IPS DF 6.9 (cell line): ENCODE data around the gene TP53TG5.

Experiments used
- DNase-seq: peaks from one replicate; pipeline ENCODE4 v3.0.0-alpha.2; 2013; ENCODE audit warnings: low read depth, low spot score
- H3K27ac ChIP-seq: one replicate; pipeline ENCODE4 v1.5.1; 2013; ENCODE audit warnings: low read length, control low read depth
- H3K27me3 ChIP-seq: 2 replicates; pipeline ENCODE4 v1.6.1; 2013; ENCODE audit warnings: mild to moderate bottlenecking, low read length; ENCODE audit not compliant: control insufficient read depth, insufficient read depth
- H3K36me3 ChIP-seq: 2 replicates; pipeline ENCODE4 v1.6.1; 2013; ENCODE audit warnings: low read length; ENCODE audit not compliant: control insufficient read depth, insufficient read depth
- H3K4me1 ChIP-seq: 2 replicates; pipeline ENCODE4 v1.6.1; 2013; ENCODE audit warnings: low read length; ENCODE audit not compliant: control insufficient read depth, insufficient read depth
- H3K4me3 ChIP-seq: 2 replicates; pipeline ENCODE4 v1.5.1; 2013; ENCODE audit warnings: mild to moderate bottlenecking, low read length
- H3K9me3 ChIP-seq: 2 replicates; pipeline ENCODE4 v1.6.1; 2013; ENCODE audit warnings: low read length, inconsistent platforms; ENCODE audit not compliant: control insufficient read depth, insufficient read depth
- WGBS: extraction: QIAGEN DNeasy Blood & Tissue Kit; methylation state at CpG from one replicate; pipeline ENCODE4 v1.1.7; 2013; ENCODE audit warnings: mixed read lengths, missing lambda C conversion rate; ENCODE audit not compliant: insufficient read length, insufficient coverage; 5-methylcytosine and 5-hydroxymethylcytosine counted together

The TP53TG5 gene

DNA sequence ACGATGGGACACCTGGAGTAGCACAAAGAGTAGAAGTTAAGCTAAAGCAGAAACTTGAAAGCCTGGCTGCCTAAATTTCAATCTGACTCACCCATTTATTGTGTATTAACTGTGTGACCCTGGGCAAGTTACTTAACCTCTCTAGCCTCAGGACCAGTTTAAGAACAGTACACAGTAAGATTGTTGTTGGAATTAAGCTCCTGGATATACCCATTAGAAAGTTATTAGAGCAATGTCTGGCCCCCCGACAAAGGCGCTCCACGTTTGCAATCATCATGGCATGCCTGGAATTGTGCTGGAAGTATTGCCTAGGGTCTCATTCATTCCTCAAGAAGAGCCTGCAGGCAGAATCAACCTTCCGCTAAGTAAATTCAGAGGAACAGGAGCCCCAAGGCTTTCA, 31.3 kb downstream of the TP53TG5 start:
- no peaks in the 10 kb centered on the region for H3K36me3 ChIP-seq
- no peak for DNase-seq
- no CpG with 5 or more reads among the region's 5 CpGs for WGBS
- no peak overlapping the region for H3K4me3 ChIP-seq
- H3K9me3 ChIP-seq, result no peaks in the 10 kb centered on the region
- no peak overlapping the region for H3K27ac ChIP-seq
- no peaks in the 10 kb centered on the region for H3K27me3 ChIP-seq
- H3K4me1 ChIP-seq, result peaks cover 20% of the 10 kb centered on the region

DNA sequence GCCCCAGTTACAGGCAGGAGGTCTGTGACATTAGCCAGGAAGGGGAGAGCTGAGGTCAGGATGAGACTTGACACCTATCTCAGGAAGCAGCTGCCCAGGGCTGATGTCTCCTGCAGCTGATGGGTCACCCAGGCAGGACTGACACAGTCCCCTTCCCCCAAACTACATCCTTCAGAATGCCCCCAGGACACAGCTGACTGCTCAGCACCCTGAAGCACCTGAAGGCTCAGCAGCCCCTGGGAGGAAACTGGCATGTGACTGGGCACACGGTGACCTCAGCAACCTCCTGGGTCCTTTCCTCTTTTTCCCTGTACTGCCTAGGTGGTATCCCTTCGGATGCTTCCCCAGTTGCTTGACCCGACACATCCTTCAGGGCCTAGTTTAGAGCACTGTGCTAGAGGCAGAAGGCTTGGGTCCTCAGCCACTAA, 31.8 kb downstream of the TP53TG5 start:
- Histone ChIP-seq H3K27ac (no peak overlapping the region), H3K4me1 (peaks cover 23% of the 10 kb centered on the region), H3K36me3 (no peaks in the 10 kb centered on the region), H3K27me3 (no peaks in the 10 kb centered on the region), H3K4me3 (no peak overlapping the region), H3K9me3 (no peaks in the 10 kb centered on the region)
- DNase-seq, result no peak
- no CpG with 5 or more reads among the region's 3 CpGs for WGBS

DNA sequence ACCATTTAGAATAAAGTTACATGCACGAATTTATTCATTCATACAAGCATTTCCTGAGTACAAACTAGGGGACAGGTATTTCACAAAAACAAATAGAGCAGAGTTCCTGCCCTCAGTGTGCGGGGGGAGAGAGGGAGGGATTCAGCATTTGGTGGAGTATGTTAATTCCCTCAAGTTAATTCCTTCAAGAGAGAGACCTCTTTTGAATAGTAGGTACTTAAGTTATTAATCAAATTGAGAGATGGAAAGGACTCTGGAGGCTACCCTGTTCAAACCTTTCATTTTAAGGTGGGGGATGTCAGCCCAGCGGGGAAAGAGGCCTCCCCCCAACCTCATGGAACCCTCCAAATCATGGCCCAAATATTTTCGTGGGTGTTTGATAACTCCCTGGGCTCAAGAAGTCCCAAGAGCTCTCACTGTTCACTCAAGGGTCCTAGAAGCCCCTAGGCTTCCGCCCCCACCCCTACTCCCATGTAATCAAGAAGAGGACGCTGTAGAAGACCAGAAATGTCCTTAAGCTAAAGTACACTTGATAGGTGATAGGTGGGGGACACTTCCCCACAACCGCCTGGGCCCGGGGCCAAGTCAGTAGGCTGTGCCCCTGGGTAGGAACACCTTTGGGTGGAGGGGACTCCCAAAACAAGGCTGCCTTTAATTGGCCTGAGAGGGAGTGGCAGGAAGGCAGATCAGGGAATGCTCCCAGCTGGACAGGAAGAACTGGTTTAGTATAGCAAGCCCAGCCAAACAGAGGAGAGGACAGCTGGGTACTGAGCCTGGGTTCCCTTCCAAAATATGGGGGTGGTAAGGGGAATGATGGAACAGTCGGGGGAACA, 32.8 kb downstream of the TP53TG5 start:
- Histone ChIP-seq H3K9me3 (no peaks in the 10 kb centered on the region), H3K36me3 (no peaks in the 10 kb centered on the region), H3K4me3 (no peak overlapping the region), H3K27me3 (no peaks in the 10 kb centered on the region), H3K4me1 (peaks cover 25% of the 10 kb centered on the region), H3K27ac (no peak overlapping the region)
- no CpG with 5 or more reads among the region's 9 CpGs for WGBS
- no peak for DNase-seq

- H3K36me3 ChIP-seq, result no peaks in the 10 kb centered on the region
- H3K4me3 ChIP-seq, result no peak overlapping the region
- DNase-seq, result no peak
- no peak overlapping the region for H3K27ac ChIP-seq
- H3K27me3 ChIP-seq, result no peaks in the 10 kb centered on the region
- no peaks in the 10 kb centered on the region for H3K9me3 ChIP-seq
- WGBS, result no CpG with 5 or more reads among the region's 9 CpGs
- peaks cover 26% of the 10 kb centered on the region for H3K4me1 ChIP-seq
Measured at GRCh38 chr20:45344168-45344860, 33.8 kb downstream of the TP53TG5 start.

- Histone ChIP-seq H3K36me3 (no peaks in the 10 kb centered on the region), H3K27ac (no peak overlapping the region), H3K4me1 (peaks cover 26% of the 10 kb centered on the region), H3K4me3 (no peak overlapping the region), H3K9me3 (no peaks in the 10 kb centered on the region), H3K27me3 (no peaks in the 10 kb centered on the region)
- DNase-seq, result no peak
- no CpG with 5 or more reads among the region's 6 CpGs for WGBS
Measured at GRCh38 chr20:45343532-45344167, 34.5 kb downstream of the TP53TG5 start.

DNA sequence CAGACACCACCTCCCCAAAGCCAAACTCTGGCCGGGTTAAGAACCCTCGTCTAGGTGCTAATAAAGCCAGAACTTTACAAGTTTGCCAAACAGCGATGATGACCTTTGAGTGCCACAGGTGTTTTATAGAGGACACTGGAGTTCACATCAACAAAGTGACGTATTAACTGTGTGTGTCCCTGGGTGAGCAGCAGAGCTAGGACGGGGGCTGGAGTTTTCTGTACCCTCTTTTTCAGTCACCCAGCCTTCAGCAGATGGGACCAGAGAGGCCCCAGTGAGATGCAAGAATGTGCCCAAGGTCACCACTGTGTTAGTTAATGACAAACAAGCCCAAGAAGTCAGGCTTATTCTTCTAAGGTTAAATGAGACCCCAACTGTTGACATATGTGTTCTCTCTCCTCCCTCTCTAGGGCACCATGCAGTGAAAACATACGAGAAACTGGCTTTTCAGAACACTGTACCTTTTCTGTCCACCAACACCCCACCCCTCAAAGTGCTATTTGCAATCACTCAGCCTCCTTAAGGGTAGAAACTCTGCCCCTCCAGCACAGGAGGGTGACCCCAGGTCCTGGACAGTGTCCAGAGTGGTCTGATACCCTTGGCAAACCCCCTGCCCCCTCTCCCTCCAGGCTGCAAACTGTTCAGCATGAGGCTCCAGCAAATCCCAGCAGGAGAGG, 35.1 kb downstream of the TP53TG5 start:
- no peak overlapping the region for H3K27ac ChIP-seq
- H3K4me1 ChIP-seq, result peaks cover 26% of the 10 kb centered on the region

DNA sequence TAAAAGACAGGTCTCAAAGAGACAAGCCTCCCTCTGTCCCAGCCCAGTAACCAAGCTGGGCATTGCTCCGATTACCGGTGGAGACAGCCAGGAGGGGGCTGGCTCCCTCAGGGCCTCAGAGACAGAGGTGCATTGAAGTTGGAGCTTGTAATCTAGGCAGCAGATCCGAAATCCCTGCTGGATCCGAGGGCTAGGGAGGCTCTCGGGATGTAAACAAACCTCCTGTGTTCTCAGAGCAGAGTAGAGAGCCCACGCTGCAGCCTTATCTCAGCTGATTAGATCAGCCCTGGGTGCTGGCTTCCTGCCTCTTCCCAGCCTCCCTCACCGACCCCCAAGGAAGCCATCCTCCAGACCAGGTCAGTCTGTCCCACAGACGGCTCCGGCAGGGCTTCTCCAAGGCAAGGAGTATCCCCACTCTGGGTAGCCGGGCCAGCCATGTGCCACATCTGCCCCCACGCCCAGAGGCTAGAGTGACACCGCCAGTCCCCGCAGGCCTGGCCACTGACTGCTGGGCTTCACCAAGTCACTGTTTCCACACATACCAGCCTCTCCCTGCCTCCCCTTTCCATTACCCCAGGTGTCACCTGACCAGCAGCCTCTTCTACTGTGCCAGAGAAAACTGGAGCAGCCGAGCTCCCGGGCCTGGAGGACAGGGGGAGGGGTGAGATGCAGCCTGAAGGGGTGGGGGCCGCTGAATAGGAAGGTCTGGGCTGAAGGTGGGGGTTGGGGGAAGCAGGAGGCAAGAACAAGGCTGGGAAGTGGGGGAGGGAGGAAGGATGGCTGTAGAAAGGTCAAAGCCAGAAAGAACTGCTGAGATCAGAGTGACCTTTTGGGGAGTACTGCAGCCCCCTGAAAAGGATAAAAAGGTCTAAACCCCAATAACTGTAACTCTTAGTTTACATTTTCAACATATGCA, 35.9 kb downstream of the TP53TG5 start:
- H3K9me3 ChIP-seq, result no peaks in the 10 kb centered on the region
- peak overlapping the region; percentile 45 for H3K27ac ChIP-seq
- H3K36me3 ChIP-seq, result no peaks in the 10 kb centered on the region
- peak; percentile 50 for DNase-seq
- H3K27me3 ChIP-seq, result no peaks in the 10 kb centered on the region
- H3K4me3 ChIP-seq, result no peak overlapping the region
- no CpG with 5 or more reads among the region's 16 CpGs for WGBS
- H3K4me1 ChIP-seq, result peaks cover 30% of the 10 kb centered on the region

More for the DNA sequence above, 35.1 kb downstream of the TP53TG5 start:
- Histone ChIP-seq H3K27me3 (no peaks in the 10 kb centered on the region), H3K36me3 (no peaks in the 10 kb centered on the region), H3K9me3 (no peaks in the 10 kb centered on the region), H3K4me3 (no peak overlapping the region)
- DNase-seq, result no peak
- WGBS, result no CpG with 5 or more reads among the region's 6 CpGs

DNA sequence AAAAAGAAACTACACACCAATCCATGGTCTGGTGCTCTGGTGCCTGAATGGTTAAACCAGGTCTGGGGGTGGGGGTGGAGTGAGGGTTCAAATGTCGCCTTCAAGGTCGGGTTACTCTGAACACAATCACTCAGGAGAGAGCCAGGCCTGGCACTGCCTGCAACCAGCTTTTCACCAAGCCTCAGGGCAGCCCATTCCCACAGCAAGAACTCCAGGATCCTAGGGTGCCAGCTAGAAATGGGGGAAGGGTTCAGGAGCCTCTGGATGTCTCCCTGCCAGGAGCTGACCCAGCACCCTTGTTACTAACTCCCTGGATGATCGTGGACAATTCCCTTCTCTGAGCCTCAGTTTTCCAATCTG, 36.6 kb downstream of the TP53TG5 start:
- no peak overlapping the region for H3K4me3 ChIP-seq
- no peaks in the 10 kb centered on the region for H3K27me3 ChIP-seq

DNA sequence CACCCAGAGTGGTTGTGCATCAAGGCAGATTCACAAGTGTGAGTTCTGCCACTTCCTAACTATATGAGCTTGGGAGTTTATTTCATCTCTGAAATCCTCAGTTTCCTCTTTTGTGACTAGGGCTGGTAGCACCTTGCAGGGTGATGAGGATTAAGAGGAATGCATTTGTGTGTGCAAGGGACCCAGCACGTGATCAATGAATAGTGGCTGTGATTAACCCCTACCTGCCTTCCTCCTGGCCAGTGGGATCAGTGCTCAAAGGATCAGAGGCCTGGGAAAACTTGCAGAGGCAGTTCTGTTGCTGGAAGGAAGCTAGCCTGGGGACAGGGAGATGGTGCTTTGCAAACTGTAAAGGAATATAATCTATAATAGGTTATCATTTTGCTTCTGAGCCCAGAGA, 37.2 kb downstream of the TP53TG5 start:
- no peak overlapping the region for H3K4me3 ChIP-seq
- H3K36me3 ChIP-seq, result no peaks in the 10 kb centered on the region
- no peak overlapping the region for H3K27ac ChIP-seq
- WGBS, result no CpG with 5 or more reads among the region's 1 CpG
- no peak for DNase-seq
- no peaks in the 10 kb centered on the region for H3K27me3 ChIP-seq
- no peaks in the 10 kb centered on the region for H3K9me3 ChIP-seq
- H3K4me1 ChIP-seq, result peaks cover 28% of the 10 kb centered on the region

More for the DNA sequence above, 36.6 kb downstream of the TP53TG5 start:
- H3K27ac ChIP-seq, result peak overlapping the region; percentile 45
- H3K4me1 ChIP-seq, result peaks cover 31% of the 10 kb centered on the region
- H3K9me3 ChIP-seq, result no peaks in the 10 kb centered on the region
- no CpG with 5 or more reads among the region's 3 CpGs for WGBS
- no peaks in the 10 kb centered on the region for H3K36me3 ChIP-seq
- no peak for DNase-seq
